Osteoblast (primary cell): ENCODE data around the gene RIBC1. TPM values are rescaled to one million over a fixed set of nuclear protein-coding genes. Genes with fewer than 3 reads are reported as not detected.

Experiments used
- DNase-seq: peaks from one replicate; pipeline ENCODE4 v3.0.0; 2011; ENCODE audit warnings: low spot score, mixed read lengths; ENCODE audit not compliant: insufficient read length; ENCODE audit errors: missing footprints
- H2AFZ ChIP-seq: 2 replicates; pipeline ENCODE4 v1.6.0; 2011; ENCODE audit warnings: mild to moderate bottlenecking, low read length
- H3K27ac ChIP-seq: 2 replicates; pipeline ENCODE4 v1.5.1; 2011; ENCODE audit warnings: mild to moderate bottlenecking, low read depth, low read length, moderate library complexity
- H3K27me3 ChIP-seq: 2 replicates; pipeline ENCODE4 v1.6.0; 2012; ENCODE audit warnings: mild to moderate bottlenecking, control low read depth, inconsistent platforms, low read length, moderate library complexity; ENCODE audit not compliant: insufficient read depth
- H3K36me3 ChIP-seq: 2 replicates; pipeline ENCODE4 v1.5.1; 2011; ENCODE audit warnings: mild to moderate bottlenecking, low read length, control low read depth, moderate library complexity; ENCODE audit not compliant: insufficient read depth
- H3K4me1 ChIP-seq: 2 replicates; pipeline ENCODE4 v1.5.1; 2011; ENCODE audit warnings: mild to moderate bottlenecking, low read length, control low read depth, moderate library complexity; ENCODE audit not compliant: insufficient read depth
- H3K4me2 ChIP-seq: 2 replicates; pipeline ENCODE4 v1.6.0; 2011; ENCODE audit warnings: mild to moderate bottlenecking, low read length; ENCODE audit not compliant: insufficient read depth
- H3K4me3 ChIP-seq: fragments of 200-600 bp; sonication (generic); 3 replicates; pipeline ENCODE4 v1.5.1; 2012; ENCODE audit warnings: mild to moderate bottlenecking, low read length, inconsistent platforms; ENCODE audit not compliant: insufficient read depth
- H3K79me2 ChIP-seq: 2 replicates; pipeline ENCODE4 v1.6.0; 2012; ENCODE audit warnings: mild to moderate bottlenecking, low read length, control low read depth, inconsistent platforms; ENCODE audit not compliant: insufficient read depth
- H3K9me3 ChIP-seq: 2 replicates; pipeline ENCODE4 v1.5.1; 2011; ENCODE audit warnings: low read depth, low read length, control low read depth
- H4K20me1 ChIP-seq: 2 replicates; pipeline ENCODE4 v1.6.0; 2012; ENCODE audit warnings: mild to moderate bottlenecking, low read length, control low read depth; ENCODE audit not compliant: insufficient read depth
- small RNA-seq: library from RNA; depleted of rRNA; stranded (forward); fragments of <200 nt; gene quantifications from one replicate; pipeline ENCODE3, GENCODE V24; 2012
- total RNA-seq: library from RNA; depleted of rRNA; stranded (reverse); fragments of >200 nt; gene quantifications from 2 replicates; pipeline ENCODE4 v1.2.3, GENCODE V29; 2012
- TF ChIP-seq, protein P1 (sequence below): IDR thresholded peaks from 2 replicates; pipeline ENCODE4 v1.5.1; 2011; ENCODE audit warnings: mild to moderate bottlenecking, low read depth, low read length, moderate library complexity; ENCODE audit errors: extremely low read depth

The RIBC1 gene
- total RNA-seq, 1 donor = 0.72 TPM

- Histone ChIP-seq H3K4me1 (peaks cover 2% of the 10 kb centered on the region), H3K4me3 (no peak overlapping the region), H3K4me2 (no peak overlapping the region), H3K36me3 (no peaks in the 10 kb centered on the region), H3K9me3 (no peaks in the 10 kb centered on the region), H3K27me3 (peaks cover 15% of the 10 kb centered on the region), H4K20me1 (no peaks in the 10 kb centered on the region), H3K79me2 (no peaks in the 10 kb centered on the region), H2AFZ (no peak overlapping the region), H3K27ac (no peak overlapping the region)
- TF ChIP-seq, protein P1, sequence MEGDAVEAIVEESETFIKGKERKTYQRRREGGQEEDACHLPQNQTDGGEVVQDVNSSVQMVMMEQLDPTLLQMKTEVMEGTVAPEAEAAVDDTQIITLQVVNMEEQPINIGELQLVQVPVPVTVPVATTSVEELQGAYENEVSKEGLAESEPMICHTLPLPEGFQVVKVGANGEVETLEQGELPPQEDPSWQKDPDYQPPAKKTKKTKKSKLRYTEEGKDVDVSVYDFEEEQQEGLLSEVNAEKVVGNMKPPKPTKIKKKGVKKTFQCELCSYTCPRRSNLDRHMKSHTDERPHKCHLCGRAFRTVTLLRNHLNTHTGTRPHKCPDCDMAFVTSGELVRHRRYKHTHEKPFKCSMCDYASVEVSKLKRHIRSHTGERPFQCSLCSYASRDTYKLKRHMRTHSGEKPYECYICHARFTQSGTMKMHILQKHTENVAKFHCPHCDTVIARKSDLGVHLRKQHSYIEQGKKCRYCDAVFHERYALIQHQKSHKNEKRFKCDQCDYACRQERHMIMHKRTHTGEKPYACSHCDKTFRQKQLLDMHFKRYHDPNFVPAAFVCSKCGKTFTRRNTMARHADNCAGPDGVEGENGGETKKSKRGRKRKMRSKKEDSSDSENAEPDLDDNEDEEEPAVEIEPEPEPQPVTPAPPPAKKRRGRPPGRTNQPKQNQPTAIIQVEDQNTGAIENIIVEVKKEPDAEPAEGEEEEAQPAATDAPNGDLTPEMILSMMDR = no peak
- no peak for DNase-seq
Measured at GRCh38 chrX:53471346-53471745, 48.7 kb downstream of the RIBC1 start.

GRCh38 chrX:53474707-53475106, 52.0 kb downstream of the RIBC1 start:
- no peak for DNase-seq
- TF ChIP-seq, protein P1 = no peak

DNA sequence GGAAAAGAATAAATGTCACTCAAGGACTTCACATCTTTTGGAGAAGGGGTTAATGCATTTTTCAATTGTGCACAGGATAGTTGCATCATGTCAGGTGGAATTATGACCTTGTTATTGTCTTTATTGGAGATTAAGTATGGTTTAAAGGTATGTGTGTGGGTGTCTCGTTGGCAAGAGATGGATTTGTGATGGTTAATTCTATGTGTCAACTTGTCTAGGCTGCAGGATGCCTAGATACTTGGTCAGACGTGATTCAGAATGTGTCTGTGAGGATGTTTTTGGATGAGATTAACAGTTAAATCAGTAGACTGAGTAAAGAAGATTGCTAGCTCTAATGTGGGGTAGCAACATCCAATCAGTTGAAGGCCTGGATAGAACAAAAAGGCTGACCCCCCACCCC, 53.7 kb downstream of the RIBC1 start:
- Histone ChIP-seq H3K27me3 (peaks cover 28% of the 10 kb centered on the region), H2AFZ (no peak overlapping the region), H3K4me3 (no peak overlapping the region), H3K79me2 (no peaks in the 10 kb centered on the region), H3K27ac (peak overlapping the region; percentile 76), H3K36me3 (no peaks in the 10 kb centered on the region), H3K4me1 (peaks cover 15% of the 10 kb centered on the region), H3K9me3 (no peaks in the 10 kb centered on the region), H4K20me1 (no peaks in the 10 kb centered on the region), H3K4me2 (peak overlapping the region; percentile 8)
- TF ChIP-seq, protein P1 = no peak
- peak; percentile 83 for DNase-seq

More at GRCh38 chrX:53474707-53475106, 52.0 kb downstream of the RIBC1 start:
- Histone ChIP-seq H3K27ac (no peak overlapping the region), H3K36me3 (no peaks in the 10 kb centered on the region), H4K20me1 (no peaks in the 10 kb centered on the region), H3K4me1 (peaks cover 15% of the 10 kb centered on the region), H2AFZ (no peak overlapping the region), H3K9me3 (no peaks in the 10 kb centered on the region), H3K27me3 (peaks cover 21% of the 10 kb centered on the region), H3K4me3 (no peak overlapping the region), H3K79me2 (no peaks in the 10 kb centered on the region), H3K4me2 (no peak overlapping the region)

DNA sequence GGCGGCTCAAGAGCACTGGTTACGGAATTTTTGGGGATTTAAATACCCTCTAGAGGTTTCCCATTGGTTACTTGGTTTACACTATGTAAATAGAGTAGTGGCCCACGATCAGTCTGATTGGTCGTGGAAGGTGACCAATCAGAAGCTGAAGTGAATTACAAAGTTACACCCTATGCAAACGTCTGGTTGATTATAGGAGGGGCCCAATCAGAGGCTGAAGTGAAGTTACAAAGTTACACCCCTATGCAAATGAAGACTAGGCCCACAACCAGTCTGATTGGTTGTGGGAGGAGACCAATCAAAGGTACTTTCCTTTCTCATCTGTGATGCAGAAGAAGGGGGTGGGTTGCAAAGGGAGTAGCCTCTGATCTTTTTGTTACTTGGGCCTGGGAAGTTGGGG, 56.6 kb downstream of the RIBC1 start:
- no peaks in the 10 kb centered on the region for H3K36me3 ChIP-seq
- H2AFZ ChIP-seq = no peak overlapping the region
- H3K4me1 ChIP-seq = peaks cover 21% of the 10 kb centered on the region
- H3K79me2 ChIP-seq = no peaks in the 10 kb centered on the region
- TF ChIP-seq, protein P1 = no peak
- no peak for DNase-seq
- H3K27me3 ChIP-seq = peaks cover 20% of the 10 kb centered on the region
- no peak overlapping the region for H3K4me2 ChIP-seq
- H3K4me3 ChIP-seq = no peak overlapping the region
- H4K20me1 ChIP-seq = peaks cover 2% of the 10 kb centered on the region
- no peak overlapping the region for H3K27ac ChIP-seq
- no peaks in the 10 kb centered on the region for H3K9me3 ChIP-seq

Small RNA genes within 50 kb of the gene (small RNA-seq; reads per million reads assigned to genes)
- gene MIR6857 = not detected
- not detected for gene VTRNA3-1P

Other genes starting within 250 kb of the RIBC1 start
- 104 and 122 TPM in 2 replicates for gene KDM5C, start 197.7 kb upstream of the RIBC1 start, total RNA-seq
- 10.1 and 14.7 TPM in 2 replicates for gene IQSEC2, start 141.3 kb upstream of the RIBC1 start, total RNA-seq
- 14.4 and 14.8 TPM in 2 replicates for gene SMC1A, start 219 bp upstream of the RIBC1 start, total RNA-seq
- 41.5 and 48.5 TPM in 2 replicates for gene HSD17B10, start 11.5 kb downstream of the RIBC1 start, total RNA-seq